ENCODE measurements around the gene CEP192. TPM values are rescaled to one million over a fixed set of nuclear protein-coding genes. Genes with fewer than 3 reads are reported as not detected.

The CEP192 gene
- total RNA-seq, 1 donor from 2014 or later, result 14.7 TPM

- peaks cover 27% of the 10 kb centered on the region for H3K9me3 Mint-ChIP-seq (ENCODE audit: low read depth)
- peaks cover 13% of the 10 kb centered on the region for H3K36me3 Mint-ChIP-seq (ENCODE audit: low read depth)
- H3K27ac Mint-ChIP-seq (ENCODE audit: unreplicated experiment), result no peak overlapping the region
- H3K4me3 Mint-ChIP-seq (ENCODE audit: unreplicated experiment), result no peak overlapping the region
- peaks cover 3% of the 10 kb centered on the region for H3K27me3 Mint-ChIP-seq (ENCODE audit: low read depth)
- no peak for TF ChIP-seq CTCF (IDR thresholded peaks at IDR 0.05)
- DNase-seq (ENCODE audit: low spot score), result no peak
- peaks cover 14% of the 10 kb centered on the region for H3K4me1 Mint-ChIP-seq (ENCODE audit: low read depth)
Measured at GRCh38 chr18:13164406-13164805, 173.2 kb downstream of the CEP192 start.

DNA sequence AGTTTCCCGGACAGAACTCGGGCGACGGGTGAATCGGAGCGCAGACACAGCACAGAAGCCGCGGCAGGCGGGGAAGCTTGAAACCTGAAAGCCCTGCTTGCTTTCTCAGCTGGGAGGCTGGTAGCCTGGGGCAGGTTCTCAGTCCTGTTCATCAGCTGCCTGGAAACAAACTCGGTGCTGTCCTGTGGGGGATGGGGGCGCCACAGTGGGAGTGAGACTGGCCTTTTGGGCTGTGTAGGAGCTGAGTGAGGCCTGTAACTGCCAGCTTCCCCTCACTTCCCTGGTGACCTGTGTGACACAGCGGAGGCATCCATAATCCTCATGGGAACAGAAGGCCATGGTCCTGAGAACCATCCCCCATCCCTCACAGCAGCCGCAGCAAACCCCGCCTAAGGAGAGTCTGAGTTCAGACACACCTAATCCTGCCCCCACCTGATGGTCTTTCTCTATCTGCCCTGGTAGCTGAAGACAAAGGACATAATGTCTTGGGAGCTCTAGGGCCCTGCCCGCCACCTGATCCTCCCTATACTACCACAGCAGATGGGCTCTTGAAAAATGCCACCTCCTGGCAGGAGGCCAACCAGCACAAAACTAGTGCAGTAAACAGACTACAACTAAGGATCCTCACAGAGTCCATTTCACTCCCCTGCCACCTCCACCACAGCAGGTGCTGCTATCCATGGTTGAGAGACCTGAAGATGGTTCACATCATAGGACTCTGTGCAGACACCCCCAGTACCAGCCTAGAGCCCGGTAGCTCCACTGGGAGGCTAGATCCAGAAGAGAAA is 174.7 kb downstream of the CEP192 start:
- TF ChIP-seq CTCF (IDR thresholded peaks at IDR 0.05), result no peak
- Mint-ChIP-seq H3K27me3 (ENCODE audit: low read depth) (peaks cover 3% of the 10 kb centered on the region), H3K9me3 (ENCODE audit: low read depth) (peaks cover 33% of the 10 kb centered on the region), H3K36me3 (ENCODE audit: low read depth) (peaks cover 14% of the 10 kb centered on the region), H3K4me1 (ENCODE audit: low read depth) (peaks cover 14% of the 10 kb centered on the region), H3K27ac (ENCODE audit: unreplicated experiment) (no peak overlapping the region), H3K4me3 (ENCODE audit: unreplicated experiment) (no peak overlapping the region)
- no peak for DNase-seq (ENCODE audit: low spot score)

DNA sequence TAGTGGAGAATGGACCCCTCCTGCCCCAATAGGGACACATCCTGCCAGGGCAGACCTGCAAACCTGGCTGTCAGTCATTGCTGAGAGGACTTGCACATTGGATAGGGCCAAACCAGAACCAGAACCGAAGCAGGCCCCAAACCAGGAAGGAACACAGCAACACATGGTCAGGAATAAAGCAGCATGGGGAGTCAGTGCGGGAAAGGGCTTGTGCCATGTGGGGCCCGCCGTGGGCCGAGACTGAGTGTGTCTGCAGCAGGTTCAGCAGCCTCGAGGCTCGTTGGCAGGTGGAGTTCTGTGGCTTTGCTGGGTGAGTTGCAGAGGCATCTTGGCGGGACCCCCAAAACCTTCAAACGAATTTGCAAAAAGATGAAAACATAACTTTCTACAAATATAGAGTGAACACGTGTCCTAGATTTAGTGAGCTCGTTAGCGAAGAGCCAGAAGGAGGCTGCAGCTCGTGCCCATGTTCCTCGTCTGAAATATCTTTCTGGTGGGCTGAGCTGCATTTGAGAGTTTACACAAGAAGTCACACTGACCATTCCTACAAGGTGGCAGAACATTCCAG is 182.5 kb downstream of the CEP192 start:
- Mint-ChIP-seq H3K9me3 (ENCODE audit: low read depth) (peaks cover 18% of the 10 kb centered on the region), H3K27ac (ENCODE audit: unreplicated experiment) (no peak overlapping the region), H3K4me3 (ENCODE audit: unreplicated experiment) (no peak overlapping the region)

More for the DNA sequence above, 182.5 kb downstream of the CEP192 start:
- no peak for TF ChIP-seq CTCF (IDR thresholded peaks at IDR 0.05)
- Mint-ChIP-seq H3K36me3 (ENCODE audit: low read depth) (peaks cover 5% of the 10 kb centered on the region), H3K27me3 (ENCODE audit: low read depth) (peaks cover 2% of the 10 kb centered on the region), H3K4me1 (ENCODE audit: low read depth) (peaks cover 10% of the 10 kb centered on the region)
- DNase-seq (ENCODE audit: low spot score), result no peak

Other genes starting within 250 kb of the CEP192 start
- 21.9 to 29.0 TPM (median 22.2 TPM) in 3 replicates for gene PTPN2, start 107.1 kb upstream of the CEP192 start, total RNA-seq
- 34.1 to 37.5 TPM (median 36.3 TPM) in 3 replicates for gene SEH1L, start 43.4 kb upstream of the CEP192 start, total RNA-seq
- gene LDLRAD4, start 227.4 kb downstream of the CEP192 start, total RNA-seq, result 78.2 to 229 TPM (median 80.5 TPM) in 3 replicates

Data from chondrocyte (in vitro differentiated cells).